H9 (cell line): ENCODE data around the gene IGF2BP3. TPM values are rescaled to one million over a fixed set of nuclear protein-coding genes. Genes with fewer than 3 reads are reported as not detected.

Experiments
- DNase-seq: peaks from one replicate; pipeline ENCODE4 v3.0.0-alpha.2; 2017
- H2AFZ ChIP-seq: one replicate; pipeline ENCODE4 v1.6.1; 2013; ENCODE audit warnings: mild to moderate bottlenecking, low read length, control low read depth, moderate library complexity
- H2AK5ac ChIP-seq: 2 replicates; pipeline ENCODE4 v1.6.1; 2013; ENCODE audit warnings: low read length, control low read depth, mixed read lengths; ENCODE audit not compliant: insufficient read length
- H2BK120ac ChIP-seq: one replicate; pipeline ENCODE4 v1.6.1; 2013; ENCODE audit warnings: low read depth, mild to moderate bottlenecking, low read length, control low read depth, inconsistent platforms; ENCODE audit not compliant: poor library complexity, severe bottlenecking
- H2BK12ac ChIP-seq: 2 replicates; pipeline ENCODE4 v1.6.1; 2013; ENCODE audit warnings: low read length, control low read depth, mixed read lengths, low read depth; ENCODE audit not compliant: insufficient read length
- H2BK15ac ChIP-seq: 2 replicates; pipeline ENCODE4 v1.6.1; 2013; ENCODE audit warnings: low read depth, low read length, control low read depth
- H2BK20ac ChIP-seq: one replicate; pipeline ENCODE4 v1.6.1; 2013; ENCODE audit warnings: low read depth, mild to moderate bottlenecking, low read length, control low read depth, inconsistent platforms; ENCODE audit not compliant: poor library complexity, severe bottlenecking
- H2BK5ac ChIP-seq: 2 replicates; pipeline ENCODE4 v1.6.1; 2013; ENCODE audit warnings: low read length, control low read depth, mixed read lengths; ENCODE audit not compliant: insufficient read length
- H3K14ac ChIP-seq: 2 replicates; pipeline ENCODE4 v1.6.1; 2013; ENCODE audit warnings: low read length, control low read depth; ENCODE audit not compliant: insufficient read depth
- H3K18ac ChIP-seq: 2 replicates; pipeline ENCODE4 v1.6.1; 2013; ENCODE audit warnings: low read depth, mild to moderate bottlenecking, mixed read lengths, low read length, control low read depth; ENCODE audit not compliant: insufficient read length
- H3K23ac ChIP-seq: 2 replicates; pipeline ENCODE4 v1.6.1; 2013; ENCODE audit warnings: low read length, control low read depth, mixed read lengths, low read depth; ENCODE audit not compliant: insufficient read length
- H3K23me2 ChIP-seq: 2 replicates; pipeline ENCODE4 v1.6.1; 2013; ENCODE audit warnings: low read depth, mild to moderate bottlenecking, mixed read lengths, low read length, control low read depth; ENCODE audit not compliant: insufficient read length, poor library complexity, severe bottlenecking
- H3K27ac ChIP-seq: 2 replicates; pipeline ENCODE4 v1.5.1; 2013; ENCODE audit warnings: low read length, control low read depth, mixed read lengths, low read depth; ENCODE audit not compliant: insufficient read length
- H3K27me3 ChIP-seq: 2 replicates; pipeline ENCODE4 v1.6.1; 2013; ENCODE audit warnings: low read length, control low read depth, inconsistent platforms; ENCODE audit not compliant: insufficient read depth
- H3K4ac ChIP-seq: 2 replicates; pipeline ENCODE4 v1.6.1; 2013; ENCODE audit warnings: low read depth, mild to moderate bottlenecking, control low read depth, inconsistent platforms, low read length, moderate library complexity
- H3K4me1 ChIP-seq: 2 replicates; pipeline ENCODE4 v1.6.1; 2013; ENCODE audit warnings: low read length, control low read depth, inconsistent platforms; ENCODE audit not compliant: insufficient read depth
- H3K4me2 ChIP-seq: 2 replicates; pipeline ENCODE4 v1.6.1; 2013; ENCODE audit warnings: low read length, control low read depth, mixed read lengths; ENCODE audit not compliant: insufficient read length, insufficient read depth
- H3K56ac ChIP-seq: 2 replicates; pipeline ENCODE4 v1.6.1; 2013; ENCODE audit warnings: low read depth, mild to moderate bottlenecking, mixed read lengths, low read length, control low read depth; ENCODE audit not compliant: insufficient read length
- H3K79me1 ChIP-seq: 2 replicates; pipeline ENCODE4 v1.6.1; 2013; ENCODE audit warnings: low read depth, mild to moderate bottlenecking, moderate library complexity, low read length, control low read depth, inconsistent platforms; ENCODE audit not compliant: insufficient read depth, poor library complexity, severe bottlenecking
- H3K79me2 ChIP-seq: 2 replicates; pipeline ENCODE4 v1.6.1; 2013; ENCODE audit warnings: low read length, control low read depth, inconsistent platforms; ENCODE audit not compliant: insufficient read depth
- H3K9ac ChIP-seq: 2 replicates; pipeline ENCODE4 v1.6.1; 2013; ENCODE audit warnings: low read length, control low read depth, mixed read lengths; ENCODE audit not compliant: insufficient read length; ENCODE audit errors: extremely low read depth
- H3K9me3 ChIP-seq: one replicate; pipeline ENCODE4 v1.6.1; 2013; ENCODE audit warnings: low read depth, low read length, inconsistent platforms; ENCODE audit not compliant: control insufficient read depth
- H3T11ph ChIP-seq: one replicate; pipeline ENCODE4 v1.6.1; 2013; ENCODE audit warnings: mild to moderate bottlenecking, low read length, control low read depth, inconsistent platforms
- H4K20me1 ChIP-seq: one replicate; pipeline ENCODE4 v1.6.1; 2013; ENCODE audit not compliant: control insufficient read depth, insufficient read length, insufficient read depth
- H4K5ac ChIP-seq: 2 replicates; pipeline ENCODE4 v1.6.1; 2013; ENCODE audit warnings: low read depth, mild to moderate bottlenecking, mixed read lengths, low read length, control low read depth; ENCODE audit not compliant: insufficient read length
- H4K8ac ChIP-seq: replicated peaks from 2 replicates; pipeline ENCODE4 v1.6.1; 2013; ENCODE audit warnings: low read length, control low read depth, mixed read lengths, low read depth; ENCODE audit not compliant: insufficient read length
- H4K91ac ChIP-seq: 2 replicates; pipeline ENCODE4 v1.6.1; 2013; ENCODE audit warnings: low read depth, mild to moderate bottlenecking, moderate library complexity, mixed read lengths, low read length, control low read depth; ENCODE audit not compliant: insufficient read length
- H3K27ac Mint-ChIP-seq, 3 experiments: 2 replicates in 2 of 3; 3 replicates in 1 of 3; pipeline ENCODE4 v1.8.0; 2020 to 2021; ENCODE audit warnings: mixed read lengths in 3 of 3, mild to moderate bottlenecking in 1 of 3, moderate library complexity in 1 of 3
- H3K27me3 Mint-ChIP-seq: 2 replicates; pipeline ENCODE4 v1.8.0; 2021; ENCODE audit warnings: low read depth, mild to moderate bottlenecking, moderate library complexity, mixed read lengths
- H3K36me3 Mint-ChIP-seq, 3 experiments: 2 replicates in 2 of 3; 3 replicates in 1 of 3; pipeline ENCODE4 v1.8.0; 2020 to 2021; ENCODE audit warnings: low read depth in 3 of 3, mixed read lengths in 3 of 3; ENCODE audit not compliant: insufficient read depth in 1 of 3
- H3K4me1 Mint-ChIP-seq, 2 experiments: 2 replicates each; pipeline ENCODE4 v1.8.0; 2020; ENCODE audit warnings: mixed read lengths in 2 of 2
- H3K4me3 Mint-ChIP-seq, 2 experiments: 2 replicates in 1 of 2; 3 replicates in 1 of 2; pipeline ENCODE4 v1.8.0; 2020 to 2021; ENCODE audit warnings: mild to moderate bottlenecking in 2 of 2, mixed read lengths in 2 of 2, moderate library complexity in 1 of 2
- H3K9me3 Mint-ChIP-seq, 2 experiments: 2 replicates in 1 of 2; 3 replicates in 1 of 2; pipeline ENCODE4 v1.8.0; 2020; ENCODE audit warnings: mild to moderate bottlenecking in 2 of 2, mixed read lengths in 2 of 2, moderate library complexity in 1 of 2
- WGBS: extraction: QIAGEN DNeasy Blood & Tissue Kit; methylation state at CpG from one replicate; pipeline ENCODE4 v1.1.7; 2013; ENCODE audit warnings: missing lambda C conversion rate, low lambda C conversion rate, mixed read lengths; ENCODE audit not compliant: insufficient read length; ENCODE audit errors: extremely low coverage; 5-methylcytosine and 5-hydroxymethylcytosine counted together
- total RNA-seq: library from RNA; stranded (reverse); gene quantifications from 2 replicates; pipeline ENCODE4 v1.2.1, GENCODE V29; 2021
- TF ChIP-seq, protein P1 (sequence below): fragments of 200-600 bp; sonication (generic); conservative IDR thresholded peaks from 3 replicates; pipeline ENCODE4 v1.8.0; 2021; ENCODE audit warnings: antibody characterized with exemption, mild to moderate bottlenecking

The IGF2BP3 gene
- total RNA-seq, 1 experiment from 2014 or later: 197 TPM

GRCh38 chr7:23468526-23469149, 1.7 kb downstream of the IGF2BP3 start:
- no peaks in the 10 kb centered on the region for H3K79me1 ChIP-seq
- no peak overlapping the region for H3K4ac ChIP-seq
- no peaks in the 10 kb centered on the region for H3K27me3 ChIP-seq
- H4K8ac ChIP-seq: no peak overlapping the region
- DNase-seq: no peak
- no peak overlapping the region for H2BK120ac ChIP-seq
- H3K9me3 ChIP-seq: no peaks in the 10 kb centered on the region
- no peak overlapping the region for H2BK12ac ChIP-seq
- H3K23ac ChIP-seq: no peak overlapping the region
- no peak overlapping the region for H3K27ac ChIP-seq
- H2BK5ac ChIP-seq: no peak overlapping the region
- H3K14ac ChIP-seq: peak overlapping the region; percentile 83
- Mint-ChIP-seq H3K27ac (peak overlapping the region; percentile 88 to 99 (median 98)), H3K4me1 (peaks cover 35 to 37% of the 10 kb centered on the region in 2 experiments), H3K36me3 (peaks cover 15 to 19% (median 16%) of the 10 kb centered on the region in 3 experiments), H3K9me3 (peaks cover 3 to 6% of the 10 kb centered on the region in 2 experiments; a peak in 4 of 5 replicates), H3K27me3 (no peaks in the 10 kb centered on the region; the same call in 1 of the 2 replicates), H3K4me3 (peak overlapping the region; percentile 90 to 96)
- no peak overlapping the region for H2AFZ ChIP-seq
- H4K5ac ChIP-seq: no peak overlapping the region
- TF ChIP-seq, protein P1, sequence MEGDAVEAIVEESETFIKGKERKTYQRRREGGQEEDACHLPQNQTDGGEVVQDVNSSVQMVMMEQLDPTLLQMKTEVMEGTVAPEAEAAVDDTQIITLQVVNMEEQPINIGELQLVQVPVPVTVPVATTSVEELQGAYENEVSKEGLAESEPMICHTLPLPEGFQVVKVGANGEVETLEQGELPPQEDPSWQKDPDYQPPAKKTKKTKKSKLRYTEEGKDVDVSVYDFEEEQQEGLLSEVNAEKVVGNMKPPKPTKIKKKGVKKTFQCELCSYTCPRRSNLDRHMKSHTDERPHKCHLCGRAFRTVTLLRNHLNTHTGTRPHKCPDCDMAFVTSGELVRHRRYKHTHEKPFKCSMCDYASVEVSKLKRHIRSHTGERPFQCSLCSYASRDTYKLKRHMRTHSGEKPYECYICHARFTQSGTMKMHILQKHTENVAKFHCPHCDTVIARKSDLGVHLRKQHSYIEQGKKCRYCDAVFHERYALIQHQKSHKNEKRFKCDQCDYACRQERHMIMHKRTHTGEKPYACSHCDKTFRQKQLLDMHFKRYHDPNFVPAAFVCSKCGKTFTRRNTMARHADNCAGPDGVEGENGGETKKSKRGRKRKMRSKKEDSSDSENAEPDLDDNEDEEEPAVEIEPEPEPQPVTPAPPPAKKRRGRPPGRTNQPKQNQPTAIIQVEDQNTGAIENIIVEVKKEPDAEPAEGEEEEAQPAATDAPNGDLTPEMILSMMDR: no peak
- no peaks in the 10 kb centered on the region for H4K20me1 ChIP-seq
- H3K9ac ChIP-seq: peak overlapping the region; percentile 91
- H2AK5ac ChIP-seq: no peak overlapping the region
- peak overlapping the region; percentile 96 for H3K4me2 ChIP-seq
- no peak overlapping the region for H3K56ac ChIP-seq
- H2BK20ac ChIP-seq: no peak overlapping the region
- H3K23me2 ChIP-seq: peaks cover 21% of the 10 kb centered on the region
- no peak overlapping the region for H4K91ac ChIP-seq
- no peak overlapping the region for H2BK15ac ChIP-seq
- no CpG with 5 or more reads among the region's 48 CpGs for WGBS
- peak overlapping the region; percentile 65 for H3K18ac ChIP-seq
- H3K79me2 ChIP-seq: peaks cover 37% of the 10 kb centered on the region; the same call in 1 of the 2 replicates
- H3T11ph ChIP-seq: no peak overlapping the region
- H3K4me1 ChIP-seq: peaks cover 3% of the 10 kb centered on the region; the same call in 1 of the 2 replicates
